ENCODE data around the gene HAS3.

The HAS3 gene

GRCh38 chr16:69157196-69157595 is 51.7 kb downstream of the HAS3 start:
- no peak for DNase-seq

GRCh38 chr16:69160192-69160591 is 54.7 kb downstream of the HAS3 start:
- DNase-seq = no peak

- no peak for DNase-seq
These were observed 60.1 kb downstream of the HAS3 start for GRCh38 chr16:69165584-69165983.

GRCh38 chr16:69166221-69166833 is 60.9 kb downstream of the HAS3 start:
- peak; percentile 44 for DNase-seq

GRCh38 chr16:69166946-69167930 is 61.8 kb downstream of the HAS3 start:
- DNase-seq = peak; percentile 21

Measured in fibroblast of skin of right quadriceps (primary cell).